GM19351 (cell line): ENCODE data around the gene TIMM44.
"Not testable (repeated sequence)": the region's sequence is repeated elsewhere in the genome, so short reads cannot be mapped to it uniquely, and the experiment has no call there.

Experiments used
- ATAC-seq: cut with Tn5 transposase; IDR thresholded peaks from one replicate; pipeline ENCODE4 v1.9.1; 2021; ENCODE audit warnings: mild to moderate bottlenecking, moderate library complexity; ENCODE audit not compliant: unreplicated experiment

The TIMM44 gene

GRCh38 chr19:7977021-7977722 is 33.7 kb upstream of the TIMM44 start:
- no peak for ATAC-seq

- ATAC-seq, result no peak
Observed at GRCh38 chr19:7976461-7976860, 33.0 kb upstream of the TIMM44 start.

DNA sequence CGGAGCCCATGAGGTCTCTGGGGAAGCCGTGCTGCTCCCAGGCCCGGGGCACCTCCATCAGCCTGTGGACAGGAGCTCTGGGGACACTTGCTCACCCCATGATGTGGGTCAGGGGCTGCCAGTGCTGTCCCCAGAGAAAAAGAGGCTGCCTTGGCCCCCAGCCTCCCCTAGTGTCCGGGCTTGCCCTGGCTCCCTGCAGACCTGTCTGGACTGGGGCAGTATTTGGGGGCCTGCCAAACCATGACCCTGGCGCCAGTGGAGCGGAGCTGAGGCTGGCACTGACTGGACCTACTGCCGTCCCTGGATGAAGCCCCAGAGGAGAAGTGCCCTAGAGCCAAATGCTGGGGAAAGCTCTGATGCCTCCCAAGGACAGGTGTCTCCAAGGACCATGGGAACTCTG is 31.6 kb upstream of the TIMM44 start:
- no peak for ATAC-seq

GRCh38 chr19:7973883-7974282 is 30.4 kb upstream of the TIMM44 start:
- ATAC-seq, result no peak

GRCh38 chr19:7971553-7972520 is 28.4 kb upstream of the TIMM44 start:
- ATAC-seq, result no peak

DNA sequence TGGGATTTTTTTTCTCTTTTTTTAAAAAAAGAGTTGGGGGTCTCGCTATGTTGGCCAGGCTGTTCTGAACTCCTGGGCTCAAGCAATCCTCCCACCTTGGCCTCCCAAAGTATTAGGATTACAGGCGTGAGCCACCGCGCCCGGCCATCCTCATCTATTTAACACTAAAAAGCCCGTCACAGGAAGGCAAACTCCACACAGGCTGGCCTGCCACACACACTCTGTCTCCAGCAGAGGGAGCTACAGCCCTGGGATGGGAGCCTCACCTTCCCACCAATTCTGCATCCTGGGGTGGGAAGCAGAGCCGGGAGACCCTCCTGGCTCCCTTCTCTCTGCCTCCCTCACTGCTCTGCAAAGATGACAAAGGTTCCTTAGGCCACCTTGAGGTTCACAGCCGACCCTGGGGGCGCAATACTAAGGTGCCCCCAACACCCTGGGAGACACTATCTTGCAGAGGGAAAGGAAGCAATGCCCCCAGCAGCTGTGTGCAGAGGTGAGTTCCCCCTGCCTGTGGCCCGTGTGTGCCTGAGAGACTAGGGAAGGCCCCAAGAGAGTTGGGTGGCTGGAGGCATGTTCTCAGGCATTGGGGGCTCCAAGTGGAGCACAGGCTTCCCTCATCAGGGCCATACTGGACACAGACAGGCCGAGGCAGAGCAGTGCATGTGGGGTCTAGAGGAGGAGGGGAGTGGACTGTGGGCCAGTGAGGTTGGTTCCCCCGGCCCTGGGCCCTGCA is 27.4 kb upstream of the TIMM44 start:
- ATAC-seq, result no peak

GRCh38 chr19:7969555-7969939 is 26.1 kb upstream of the TIMM44 start:
- ATAC-seq, result no peak

DNA sequence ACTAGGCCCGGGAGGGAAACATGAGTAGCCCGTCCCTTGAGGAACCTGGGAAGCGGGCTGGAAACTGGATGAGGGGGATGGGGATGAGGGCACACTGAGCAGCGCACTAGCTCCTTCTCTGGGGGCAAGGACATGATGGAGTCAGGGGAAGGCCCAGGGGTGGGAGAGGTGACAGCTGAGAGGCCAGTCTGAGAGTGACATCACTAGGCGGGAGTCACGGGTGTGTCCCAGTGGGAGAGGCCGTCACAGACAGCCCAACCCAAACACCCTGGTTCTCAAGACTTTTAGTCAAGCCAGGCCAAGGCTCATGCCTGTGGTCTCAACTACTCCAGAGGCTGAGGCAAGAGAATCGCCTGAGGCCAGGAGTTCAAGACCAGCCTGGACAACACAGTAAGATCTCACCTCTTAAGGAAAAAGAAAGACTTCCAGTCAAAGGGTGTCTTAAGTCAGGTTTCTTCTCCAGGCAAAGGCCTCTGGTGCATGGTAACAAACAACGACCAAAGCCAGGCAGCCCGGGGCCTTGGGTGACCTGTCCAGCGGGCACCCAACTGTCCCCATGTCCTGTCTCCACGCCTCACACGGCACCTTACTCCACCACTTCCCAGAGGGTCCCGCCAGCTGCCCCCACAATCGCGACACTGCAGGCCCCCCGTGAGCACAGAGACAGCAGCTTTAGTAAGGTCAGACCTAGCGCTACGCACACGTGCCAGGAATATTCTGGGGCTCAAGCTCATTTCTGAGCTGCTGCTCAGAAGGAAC is 25.5 kb upstream of the TIMM44 start:
- no peak for ATAC-seq

GRCh38 chr19:7968008-7968795 is 24.7 kb upstream of the TIMM44 start:
- ATAC-seq, result no peak

GRCh38 chr19:7965921-7966665 is 22.6 kb upstream of the TIMM44 start:
- no peak for ATAC-seq

DNA sequence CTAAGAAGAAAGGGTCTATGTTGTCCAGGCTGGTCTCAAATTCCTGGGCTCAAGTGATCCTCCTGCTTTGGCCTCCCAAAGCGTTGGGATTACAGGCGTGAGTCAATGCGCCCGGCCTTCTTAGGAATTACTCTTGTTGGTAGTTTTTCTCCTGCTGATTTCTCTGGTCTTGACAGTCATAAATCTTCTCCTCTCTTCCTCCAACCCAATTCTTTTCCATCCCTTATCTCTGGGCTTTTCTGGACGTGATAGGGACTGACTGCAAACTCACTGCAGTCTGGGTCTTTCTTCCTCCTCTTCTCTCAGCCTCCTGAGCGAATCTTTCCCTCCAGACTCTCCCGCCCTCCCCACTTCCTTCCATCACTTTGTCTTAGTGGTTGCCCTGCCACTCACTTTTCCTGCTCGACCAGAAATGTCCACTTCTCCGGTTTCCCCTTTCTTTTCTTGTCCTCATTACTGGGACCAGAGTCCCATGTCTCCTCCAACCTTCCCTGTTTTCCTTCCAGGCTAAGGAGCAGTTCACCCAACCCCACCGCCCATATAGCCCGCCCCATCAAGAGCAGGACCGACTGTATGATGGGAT is 21.9 kb upstream of the TIMM44 start:
- no peak for ATAC-seq

GRCh38 chr19:7963566-7963965 is 20.1 kb upstream of the TIMM44 start:
- ATAC-seq, result no peak

DNA sequence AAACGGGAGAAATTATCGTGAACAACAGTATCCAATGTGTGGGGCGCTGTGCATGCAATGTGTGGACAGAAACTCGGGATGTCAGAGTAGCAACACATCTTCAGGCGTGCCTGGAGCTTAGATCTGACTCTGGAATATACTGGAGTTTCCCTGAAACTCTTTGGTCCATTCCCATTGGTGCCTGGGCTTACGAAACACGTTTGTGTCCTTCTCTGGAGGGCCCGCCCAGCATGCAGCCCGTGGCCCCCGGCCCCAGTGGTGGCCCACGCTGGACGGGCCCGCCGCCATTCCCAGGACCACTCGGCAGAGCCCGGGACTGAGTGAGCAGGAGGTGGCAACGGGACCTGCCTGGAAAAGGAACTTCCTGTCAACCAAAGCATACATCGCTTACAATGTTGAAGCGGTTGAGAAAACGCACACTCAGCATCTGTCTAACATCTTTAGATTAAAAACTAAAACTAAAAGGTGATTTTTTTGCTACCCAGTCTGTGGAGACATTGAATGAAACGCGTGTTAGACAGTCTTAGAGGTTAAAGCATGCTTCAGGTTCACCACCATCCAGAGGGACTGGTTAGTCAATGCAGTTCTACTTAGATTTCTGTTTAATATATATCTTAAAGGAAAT is 19.3 kb upstream of the TIMM44 start:
- ATAC-seq, result no peak

DNA sequence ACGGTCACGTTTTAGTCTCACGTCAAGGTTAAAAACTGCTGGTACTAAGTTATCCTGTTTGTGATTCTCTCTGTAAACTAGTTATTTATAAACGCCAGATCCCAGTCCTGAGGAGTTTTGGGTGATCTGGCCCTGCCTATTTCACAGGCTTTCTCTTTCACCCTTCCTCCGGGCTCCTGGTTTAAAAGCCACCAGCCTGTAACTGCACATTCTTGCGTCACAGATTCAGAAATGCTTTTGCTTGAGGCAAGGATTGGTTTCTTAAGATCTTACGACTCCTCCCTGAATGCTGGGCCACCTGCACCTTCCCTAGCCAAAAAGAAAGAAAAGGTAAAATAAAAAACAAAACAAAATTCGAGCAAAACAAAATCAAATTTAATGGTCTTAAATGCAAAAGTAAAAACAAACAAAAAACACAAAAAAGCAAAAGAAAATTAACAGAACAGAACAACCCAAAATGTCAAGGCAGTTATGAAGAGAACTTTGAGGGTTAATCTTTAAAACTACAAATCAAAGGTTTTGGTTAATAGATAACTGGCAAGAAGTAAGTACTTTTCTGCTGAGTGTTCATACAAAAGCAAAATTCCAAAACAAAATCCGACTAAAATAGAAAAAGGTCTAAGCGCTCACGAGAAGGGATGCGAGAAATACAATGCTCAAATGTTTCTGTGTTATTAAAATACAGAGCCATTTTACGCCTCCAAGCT is 18.6 kb upstream of the TIMM44 start:
- ATAC-seq, result no peak

DNA sequence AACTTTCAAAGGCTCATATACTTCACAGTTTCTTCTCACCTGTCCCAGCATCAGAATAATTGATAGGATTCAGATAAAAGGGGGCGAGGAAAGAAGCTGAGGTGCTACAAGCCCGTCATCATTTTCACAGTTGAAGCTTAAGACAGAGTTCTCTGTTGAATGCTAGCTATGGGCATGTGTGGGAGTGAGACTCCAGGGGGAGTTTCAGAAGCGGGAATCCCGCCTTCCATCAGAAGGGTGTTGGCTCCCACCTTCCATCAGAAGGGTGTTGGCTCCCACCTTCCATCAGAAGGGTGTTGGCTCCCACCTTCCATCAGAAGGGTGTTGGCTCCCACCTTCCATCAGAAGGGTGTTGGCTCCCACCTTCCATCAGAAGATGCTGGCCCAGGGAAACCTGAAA is 17.6 kb upstream of the TIMM44 start:
- ATAC-seq, result not testable (repeated sequence)

GRCh38 chr19:7959211-7959610 is 15.7 kb upstream of the TIMM44 start:
- ATAC-seq, result no peak

GRCh38 chr19:7955696-7956095 is 12.2 kb upstream of the TIMM44 start:
- ATAC-seq, result no peak

GRCh38 chr19:7953576-7953975 is 10.1 kb upstream of the TIMM44 start:
- no peak for ATAC-seq
